GM12865 (cell line): ENCODE results near the gene NFATC4.
"Not testable (repeated sequence)": the region's sequence is repeated elsewhere in the genome, so short reads cannot be mapped to it uniquely, and the experiment has no call there.

Experiments used
- DNase-seq: peaks from one replicate; pipeline ENCODE4 v3.0.0; 2010; ENCODE audit warnings: low read depth
- H3K4me3 ChIP-seq: 2 replicates; pipeline ENCODE4 v1.5.1; 2011; ENCODE audit warnings: mild to moderate bottlenecking, low read depth, low read length, control low read depth
- CTCF ChIP-seq: IDR thresholded peaks from 2 replicates; pipeline ENCODE4 v1.5.1; 2011; ENCODE audit warnings: low read length, control low read depth, low read depth, inconsistent platforms; ENCODE audit not compliant: insufficient read depth; ENCODE audit errors: missing control alignments

Gene NFATC4

GRCh38 chr14:24366721-24367513, 1.1 kb upstream of the NFATC4 start:
- DNase-seq: peak; percentile 69
- TF ChIP-seq CTCF: no peak
- H3K4me3 ChIP-seq: peak overlapping the region; percentile 25

DNA sequence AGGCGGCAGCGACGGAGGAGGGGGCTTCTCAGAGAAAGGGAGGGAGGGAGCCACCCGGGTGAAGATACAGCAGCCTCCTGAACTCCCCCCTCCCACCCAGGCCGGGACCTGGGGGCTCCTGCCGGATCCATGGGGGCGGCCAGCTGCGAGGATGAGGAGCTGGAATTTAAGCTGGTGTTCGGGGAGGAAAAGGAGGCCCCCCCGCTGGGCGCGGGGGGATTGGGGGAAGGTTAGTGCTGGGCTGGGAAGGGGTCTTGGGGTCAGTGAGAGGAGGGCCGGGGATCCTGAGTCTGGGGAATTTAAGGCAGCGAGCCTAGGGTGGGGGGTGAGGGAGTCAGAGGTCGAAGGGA, 203 bp downstream of the NFATC4 start:
- TF ChIP-seq CTCF: no peak
- H3K4me3 ChIP-seq: no peak overlapping the region
- no peak for DNase-seq

DNA sequence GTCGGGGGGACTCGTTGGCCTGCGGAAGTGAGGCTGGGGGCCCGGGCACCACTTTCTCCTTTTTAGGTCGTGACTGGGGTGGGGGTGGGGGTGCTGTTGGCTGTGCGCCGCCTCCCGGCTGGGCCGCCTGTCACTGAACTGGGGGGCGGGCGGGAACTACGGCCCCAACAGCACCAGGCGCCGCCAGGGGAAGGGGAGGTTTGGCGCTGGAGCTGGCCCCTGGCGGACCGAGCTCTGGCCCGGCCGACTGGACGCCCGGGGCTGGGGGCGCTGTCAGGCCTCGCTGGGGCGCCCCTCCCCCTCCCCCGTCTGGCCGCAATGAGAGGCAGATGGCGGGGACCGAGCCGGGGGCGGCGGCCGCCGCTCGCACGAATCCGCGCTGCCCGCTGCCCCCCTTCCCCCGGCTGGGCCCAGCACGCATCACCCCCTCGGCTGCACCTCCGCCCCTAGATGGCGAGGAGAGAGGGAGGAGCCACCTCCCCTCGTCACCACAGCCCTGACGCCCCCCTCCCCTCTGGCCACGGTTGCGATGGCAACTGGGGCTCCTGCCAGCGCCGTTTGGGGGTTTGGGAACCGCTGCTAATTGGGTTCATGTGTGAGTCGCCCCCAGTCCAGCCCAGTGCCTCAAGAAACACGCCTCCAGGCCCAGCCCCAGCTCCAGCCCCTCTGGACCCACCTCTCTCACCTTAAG, 723 bp downstream of the NFATC4 start:
- DNase-seq: no peak
- no peak overlapping the region for H3K4me3 ChIP-seq
- no peak for TF ChIP-seq CTCF

- no peak for DNase-seq
- no peak overlapping the region for H3K4me3 ChIP-seq
- no peak for TF ChIP-seq CTCF
Observed at GRCh38 chr14:24369463-24369862, 1.5 kb downstream of the NFATC4 start.

GRCh38 chr14:24369907-24370687, 2.1 kb downstream of the NFATC4 start:
- no peak overlapping the region for H3K4me3 ChIP-seq

DNA sequence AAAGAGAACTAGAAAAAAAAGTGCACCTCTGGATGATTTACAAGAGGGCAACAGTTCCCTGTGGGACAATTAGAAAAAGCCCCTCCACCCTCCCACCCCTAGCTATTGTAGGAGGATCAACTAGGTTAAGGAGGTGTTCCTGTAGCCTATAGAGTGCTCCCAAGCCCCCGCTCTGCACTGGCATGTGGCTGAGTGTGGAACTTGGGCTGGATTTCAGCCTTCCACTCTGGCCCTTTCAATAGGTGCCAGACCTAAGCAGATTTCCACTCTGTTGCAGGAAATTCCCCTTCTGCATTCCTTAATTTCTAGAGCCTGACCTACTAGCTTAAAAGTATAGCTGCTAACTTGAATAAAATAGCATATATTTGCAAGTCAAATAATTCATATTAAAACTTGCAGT, 2.8 kb downstream of the NFATC4 start:
- DNase-seq: no peak
- TF ChIP-seq CTCF: no peak
- H3K4me3 ChIP-seq: no peak overlapping the region

More at GRCh38 chr14:24369907-24370687, 2.1 kb downstream of the NFATC4 start:
- DNase-seq: no peak
- no peak for TF ChIP-seq CTCF

DNA sequence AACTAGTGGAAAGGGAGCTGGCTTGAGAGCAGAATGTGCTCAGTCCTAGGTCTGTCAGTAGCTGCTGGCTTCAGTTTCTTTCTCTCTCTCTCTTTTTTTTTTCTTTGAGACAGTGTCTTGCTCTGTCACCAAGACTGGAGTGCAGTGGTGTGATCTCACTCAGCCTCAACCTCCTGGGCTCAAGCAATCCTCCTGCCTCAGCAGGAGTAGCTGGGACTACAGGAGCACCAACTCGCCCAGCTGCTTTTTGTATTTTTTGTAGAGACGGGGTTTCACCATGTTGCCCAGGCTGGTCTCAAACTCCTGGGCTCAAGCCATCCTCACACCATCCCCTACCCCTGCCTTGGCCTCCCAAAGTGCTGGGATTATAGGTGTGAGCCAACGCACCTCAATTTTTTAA, 3.6 kb downstream of the NFATC4 start:
- not testable (repeated sequence) for DNase-seq, H3K4me3 ChIP-seq
